K562 (cell line): ENCODE data around the gene AGAP3. TPM values are rescaled to one million over a fixed set of nuclear protein-coding genes. Genes with fewer than 3 reads are reported as not detected.

Experiments used
- BDP1 ChIP-seq: IDR thresholded peaks from 3 replicates; pipeline ENCODE4 v1.6.1; 2011; ENCODE audit not compliant: insufficient read length, insufficient read depth
- BRCA1 ChIP-seq, 2 experiments: fragments of 450-650 bp in 1 of 2; sonication (generic) in 1 of 2; formaldehyde crosslinking in 1 of 2; IDR thresholded peaks; 2 replicates each; pipeline versions ENCODE4 v1.5.0 to v1.6.1; 2017 to 2020; ENCODE audit warnings: mild to moderate bottlenecking in 1 of 2, missing genetic modification reagents in 1 of 2
- CEBPB ChIP-seq: fragments of 450-650 bp; IDR thresholded peaks from 2 replicates; pipeline ENCODE4 v1.6.1; 2016; ENCODE audit warnings: missing genetic modification characterization, missing compliant biosample characterization
- CREB3 ChIP-seq: fragments of 450-650 bp; conservative IDR thresholded peaks from 2 replicates; pipeline ENCODE4 v1.6.1; 2016; ENCODE audit warnings: missing genetic modification characterization, low read depth, mild to moderate bottlenecking, missing compliant biosample characterization, moderate library complexity
- DPF2 ChIP-seq: fragments of 450-650 bp; IDR thresholded peaks from 2 replicates; pipeline ENCODE4 v1.6.1; 2016
- HOMEZ ChIP-seq: fragments of 250-450 bp; sonication (Bioruptor Pico); IDR thresholded peaks from 2 replicates; pipeline ENCODE4 v1.4.0; 2020; ENCODE audit warnings: mild to moderate bottlenecking, moderate library complexity
- KDM2B ChIP-seq: fragments of 250-450 bp; sonication (Bioruptor Pico); IDR thresholded peaks from 2 replicates; pipeline ENCODE4 v1.8.0; 2021; ENCODE audit warnings: mild to moderate bottlenecking, moderate library complexity
- NKRF ChIP-seq: fragments of 450-650 bp; IDR thresholded peaks from 2 replicates; pipeline ENCODE4 v1.6.1; 2016; ENCODE audit warnings: borderline replicate concordance
- OTX1 ChIP-seq: fragments of 450-650 bp; formaldehyde crosslinking; IDR thresholded peaks from 2 replicates; pipeline ENCODE4 v1.4.0; 2022; ENCODE audit warnings: mild to moderate bottlenecking
- PHF21A ChIP-seq: fragments of 450-650 bp; IDR thresholded peaks from 2 replicates; pipeline ENCODE4 v1.6.1; 2017; ENCODE audit warnings: low read depth, borderline replicate concordance
- PREB ChIP-seq: sonication (generic); formaldehyde crosslinking; IDR thresholded peaks from 2 replicates; pipeline ENCODE4 v1.8.1; 2023; ENCODE audit warnings: mild to moderate bottlenecking, missing genetic modification reagents
- PTBP1 ChIP-seq: fragments of 200-400 bp; formaldehyde crosslinking; IDR thresholded peaks from 2 replicates; pipeline ENCODE4 v1.6.1; 2017; ENCODE audit warnings: low read depth, low read length
- SREBF2 ChIP-seq: sonication (generic); formaldehyde crosslinking; IDR thresholded peaks from 2 replicates; pipeline ENCODE4 v1.4.0; 2020; ENCODE audit warnings: mild to moderate bottlenecking, missing genetic modification reagents
- UBTF ChIP-seq, 2 experiments: IDR thresholded peaks; 2 replicates each; pipeline ENCODE4 v1.6.1; 2012; ENCODE audit warnings: improper control_type of control experiment in 2 of 2, low read depth in 2 of 2, low read length in 2 of 2, borderline replicate concordance in 1 of 2
- XRCC5 ChIP-seq: fragments of 200-400 bp; formaldehyde crosslinking; IDR thresholded peaks from 2 replicates; pipeline ENCODE4 v1.6.1; 2017; ENCODE audit warnings: low read depth, mild to moderate bottlenecking, low read length
- ZSCAN32 ChIP-seq: fragments of 450-650 bp; formaldehyde crosslinking; IDR thresholded peaks from 2 replicates; pipeline ENCODE4 v1.4.0; 2020; ENCODE audit warnings: mild to moderate bottlenecking, moderate library complexity
- polyA plus RNA-seq, 8 experiments: library from polyadenylated mRNA; depleted of rRNA in 4 of 8; stranded (reverse) in 5 of 8; unstranded in 3 of 8; fragments of >200 nt; fragmentation: Nextera tagmentation in 2 of 8; fragmentation: Illumina TruSeq in 1 of 8; extraction: Ambion mirVana in 2 of 8; extraction: Trizol in 1 of 8; gene quantifications; 2 replicates each; pipeline versions ENCODE4 v1.2.1 to v1.2.3, GENCODE V29; 2011 to 2014; ENCODE audit warnings: inconsistent platforms in 1 of 8, missing spikeins in 1 of 8
- total RNA-seq, 7 experiments: library from RNA; depleted of rRNA in 6 of 7; stranded (reverse); fragments of >200 nt in 6 of 7; fragmentation: Illumina TruSeq in 2 of 7; extraction: Trizol in 2 of 7; gene quantifications; 2 replicates each; pipeline versions ENCODE4 v1.2.1 to v1.2.3, GENCODE V29; 2011 to 2021; ENCODE audit warnings: low replicate concordance in 1 of 7

Gene AGAP3
- total and polyA plus RNA-seq, 9 of the 15 experiments (the other 6 are each of a cell fraction or from before 2014, with no cell fraction given), result 3.4 to 208 (median 62.2) TPM

GRCh38 chr7:151085691-151086620 lies at the start of gene AGAP3 (continued):
- TF ChIP-seq NKRF, result peak; percentile 65
- TF ChIP-seq CEBPB (tag), result no peak
- no peak for TF ChIP-seq ZSCAN32
- TF ChIP-seq PREB, result no peak
- TF ChIP-seq KDM2B, result peak; percentile 59; the same call in 1 of the 2 replicates
- no peak for TF ChIP-seq BRCA1 (IDR thresholded peaks at IDR 0.05)
- TF ChIP-seq BRCA1 (CRISPR knock-in tag; IDR thresholded peaks at IDR 0.05), result no peak
- TF ChIP-seq SREBF2 (CRISPR knock-in tag), result no peak
- peak in 1 of 2 experiments; percentile 89; a peak in 2 of 4 replicates for TF ChIP-seq UBTF (IDR thresholded peaks at IDR 0.05; ENCODE audit: borderline replicate concordance in 1 of 2, low read depth in 2 of 2, low read length in 2 of 2)
- peak; percentile 82 for TF ChIP-seq DPF2
- TF ChIP-seq PHF21A, result no peak
- no peak for TF ChIP-seq OTX1 (CRISPR knock-in tag)
- no peak for TF ChIP-seq HOMEZ (CRISPR knock-in tag)
- peak; percentile 70; the same call in 1 of the 2 replicates for TF ChIP-seq PTBP1
- no peak for TF ChIP-seq BDP1
- no peak for TF ChIP-seq XRCC5
- TF ChIP-seq CREB3 (tag), result no peak
